NCI-H2171 treated with DMSO at 0.1 percent for 48 hours (cell line): Measurements from ENCODE around the gene NDEL1.

ENCODE experiments used
- DNase-seq: peaks from one replicate; lab custom pipeline; 2025; lab: John Stamatoyannopoulos, UW

NDEL1 gene

GRCh38 chr17:8455665-8456209 lies 20.1 kb downstream of the NDEL1 start:
- no peak for DNase-seq

GRCh38 chr17:8458128-8458527 lies 22.4 kb downstream of the NDEL1 start:
- DNase-seq = no peak

GRCh38 chr17:8459107-8459506 lies 23.4 kb downstream of the NDEL1 start:
- DNase-seq = peak; percentile 85

- DNase-seq = no peak
These were observed 24.1 kb downstream of the NDEL1 start for GRCh38 chr17:8459831-8460230.

- no peak for DNase-seq
These were observed 26.9 kb downstream of the NDEL1 start for GRCh38 chr17:8462564-8462963.

GRCh38 chr17:8463099-8463498 lies 27.4 kb downstream of the NDEL1 start:
- no peak for DNase-seq

- peak; percentile 49 for DNase-seq
These were observed 29.3 kb downstream of the NDEL1 start for GRCh38 chr17:8464941-8465340.

- peak; percentile 54 for DNase-seq
These were observed 29.7 kb downstream of the NDEL1 start for GRCh38 chr17:8465356-8465755.

GRCh38 chr17:8465759-8466158 lies 30.1 kb downstream of the NDEL1 start:
- no peak for DNase-seq

- DNase-seq = no peak
These were observed 30.8 kb downstream of the NDEL1 start for GRCh38 chr17:8466456-8466855.

GRCh38 chr17:8466873-8467272 lies 31.2 kb downstream of the NDEL1 start:
- no peak for DNase-seq

GRCh38 chr17:8467527-8467926 lies 31.8 kb downstream of the NDEL1 start:
- DNase-seq = no peak

- DNase-seq = no peak
These were observed 32.4 kb downstream of the NDEL1 start for GRCh38 chr17:8468127-8468526.

GRCh38 chr17:8468980-8469379 lies 33.3 kb downstream of the NDEL1 start:
- DNase-seq = no peak

- DNase-seq = no peak
These were observed 34.3 kb downstream of the NDEL1 start for GRCh38 chr17:8469964-8470363.

- DNase-seq = peak; percentile 78
These were observed 34.9 kb downstream of the NDEL1 start for GRCh38 chr17:8470447-8471047.

- no peak for DNase-seq
These were observed 37.0 kb downstream of the NDEL1 start for GRCh38 chr17:8472663-8473062.

GRCh38 chr17:8473451-8474192 lies 37.9 kb downstream of the NDEL1 start:
- no peak for DNase-seq

GRCh38 chr17:8474826-8475225 lies 39.1 kb downstream of the NDEL1 start:
- DNase-seq = no peak

GRCh38 chr17:8475227-8475626 lies 39.5 kb downstream of the NDEL1 start:
- no peak for DNase-seq

- DNase-seq = no peak
These were observed 40.1 kb downstream of the NDEL1 start for GRCh38 chr17:8475781-8476180.

- DNase-seq = no peak
These were observed 41.1 kb downstream of the NDEL1 start for GRCh38 chr17:8476741-8477140.

GRCh38 chr17:8477171-8477570 lies 41.5 kb downstream of the NDEL1 start:
- no peak for DNase-seq
